CD4-positive, alpha-beta T cell treated with Interleukin-17A for 1 hour (primary cell): ENCODE data around the gene RALGPS1.
"Not testable (repeated sequence)": the region's sequence is repeated elsewhere in the genome, so short reads cannot be mapped to it uniquely, and the experiment has no call there.

ENCODE experiments used
- DNase-seq: peaks from one replicate; pipeline ENCODE4 v3.0.0-alpha.2; 2020

Gene RALGPS1

GRCh38 chr9:127163409-127163808, 248.8 kb downstream of the RALGPS1 start:
- DNase-seq = no peak

- no peak for DNase-seq
These were observed 250.5 kb downstream of the RALGPS1 start for GRCh38 chr9:127165116-127165515.

- no peak for DNase-seq
These were observed 251.5 kb downstream of the RALGPS1 start for GRCh38 chr9:127166111-127166510.

DNA sequence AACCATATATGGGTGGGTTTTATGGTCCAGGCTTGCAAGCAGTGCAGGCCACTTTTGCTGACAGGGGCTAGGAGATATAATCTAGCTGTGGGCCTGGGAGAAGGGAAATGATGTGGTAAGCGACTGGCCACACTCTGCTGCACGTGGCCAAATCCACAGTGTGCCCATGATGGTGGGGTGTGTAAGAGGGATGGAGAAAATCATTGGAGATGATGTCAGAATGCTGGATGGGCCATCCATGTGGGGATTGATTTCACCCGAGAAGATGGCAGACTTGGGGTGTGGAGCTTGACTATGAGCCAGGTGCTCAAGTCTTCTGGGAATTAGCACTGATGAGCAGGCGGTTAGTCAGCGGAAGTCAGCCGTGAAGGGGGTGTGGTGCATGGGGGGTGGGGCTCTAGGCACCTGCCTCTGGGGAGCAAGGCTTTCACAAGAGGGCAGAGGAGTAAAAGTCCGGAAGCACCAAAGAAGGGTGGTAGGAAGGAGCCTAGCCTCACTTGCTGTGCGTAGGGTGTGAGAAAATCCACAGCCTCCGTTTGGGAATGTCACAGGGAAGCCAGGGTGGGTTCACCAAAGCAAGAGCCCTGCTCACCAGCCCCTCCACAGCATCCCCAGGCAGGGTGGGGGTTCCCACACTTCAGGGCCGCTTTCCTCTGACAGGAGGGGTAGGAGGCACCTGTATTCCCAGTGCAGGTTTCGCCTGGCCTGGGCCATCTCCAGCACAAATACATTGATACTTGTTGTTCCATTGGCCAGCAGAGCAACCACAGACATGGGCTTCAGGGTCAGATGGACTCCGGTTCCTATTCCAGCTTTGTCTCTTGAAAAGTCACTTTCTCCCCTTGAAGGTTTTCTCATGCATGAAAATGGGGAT, 252.3 kb downstream of the RALGPS1 start:
- DNase-seq = no peak

DNA sequence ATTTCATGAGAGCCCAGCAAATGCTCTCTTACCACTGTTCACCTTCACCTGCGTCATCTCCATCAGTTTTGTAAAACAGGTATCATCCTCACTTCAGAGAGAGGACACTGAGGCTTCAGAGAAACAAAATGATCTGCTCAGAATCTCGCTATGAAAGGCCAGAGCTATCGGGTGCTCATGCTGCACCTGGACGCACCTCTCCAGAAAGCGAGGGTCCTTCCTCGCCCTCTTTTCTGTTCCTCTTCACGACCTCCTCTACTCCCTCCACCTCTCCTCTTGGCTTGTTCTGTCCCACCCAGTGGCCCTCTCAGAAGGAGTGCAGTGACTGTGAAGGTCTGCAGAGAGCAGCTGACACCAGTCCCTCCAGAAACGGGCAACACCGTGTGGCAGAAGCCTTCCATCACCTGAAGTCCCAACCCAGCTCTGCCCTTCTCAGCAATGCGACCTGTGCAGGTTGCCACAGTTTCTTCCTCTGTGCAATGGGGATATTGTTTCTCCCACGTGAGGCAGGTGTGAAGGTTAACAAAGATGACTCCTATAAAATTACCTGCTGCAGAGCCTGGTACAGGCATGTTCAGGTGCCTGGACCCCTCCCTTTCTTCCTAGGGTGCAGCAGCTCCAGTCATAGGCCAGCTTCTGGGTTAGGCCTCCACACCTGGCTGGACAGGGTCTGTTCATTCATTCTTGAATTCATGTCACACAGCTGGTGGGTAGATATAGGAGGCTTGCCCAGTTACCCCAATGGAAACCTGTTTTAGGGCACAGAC, 253.2 kb downstream of the RALGPS1 start:
- no peak for DNase-seq

GRCh38 chr9:127168756-127169574, 254.4 kb downstream of the RALGPS1 start:
- no peak for DNase-seq

DNA sequence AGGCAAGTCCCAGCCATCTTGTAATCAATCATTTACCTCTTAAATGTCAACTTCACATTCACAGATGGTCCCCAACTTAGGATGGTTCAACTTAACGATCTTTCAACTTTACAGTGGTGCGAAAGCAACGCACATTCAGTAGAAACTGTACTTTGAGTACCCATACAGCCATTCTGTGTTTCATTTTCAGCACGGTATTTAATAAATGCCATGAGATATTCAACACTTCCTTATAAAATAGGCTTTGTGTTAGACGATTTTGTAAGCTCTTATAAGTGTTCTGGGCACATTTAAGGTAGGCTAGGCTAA, 254.9 kb downstream of the RALGPS1 start:
- no peak for DNase-seq

DNA sequence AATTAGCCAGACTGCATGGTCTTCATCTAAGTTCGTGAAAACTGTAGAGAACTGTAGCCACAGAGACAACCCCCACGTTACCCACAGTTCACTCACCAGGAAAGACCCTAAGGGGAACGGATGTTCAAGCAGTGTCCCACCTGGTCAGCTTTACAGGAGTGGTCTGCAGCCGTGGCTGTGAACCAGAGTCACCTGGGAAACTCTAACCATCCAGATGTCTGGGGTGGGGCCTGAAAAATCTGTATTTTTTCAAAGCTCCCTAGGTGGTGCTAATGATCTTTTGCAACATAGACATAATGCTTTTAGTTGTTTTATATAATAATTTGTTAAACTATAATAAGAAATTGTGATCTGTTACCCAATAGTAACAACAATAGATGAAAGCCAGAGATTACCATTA, 255.5 kb downstream of the RALGPS1 start:
- no peak for DNase-seq

DNA sequence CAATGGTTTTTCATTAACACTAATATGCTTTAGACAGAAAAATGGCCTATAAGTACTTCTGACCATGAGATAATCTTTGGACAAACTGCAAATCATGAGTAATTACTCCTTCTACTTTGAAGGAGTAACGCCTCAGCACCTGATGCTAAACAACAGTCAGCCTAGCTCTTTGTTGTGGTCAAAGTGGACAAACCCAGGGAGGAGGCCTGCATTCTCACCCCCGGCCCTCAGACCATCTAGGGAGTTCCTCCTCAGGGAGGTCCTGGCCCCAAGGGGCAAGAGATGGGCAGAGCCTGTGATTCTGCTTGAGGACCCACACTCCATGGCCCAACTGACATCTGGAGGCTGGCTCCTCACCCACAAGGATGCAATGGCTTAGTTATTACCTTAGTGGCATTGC, 256.1 kb downstream of the RALGPS1 start:
- DNase-seq = no peak

GRCh38 chr9:127171348-127171747, 256.8 kb downstream of the RALGPS1 start:
- DNase-seq = not testable (repeated sequence)

DNA sequence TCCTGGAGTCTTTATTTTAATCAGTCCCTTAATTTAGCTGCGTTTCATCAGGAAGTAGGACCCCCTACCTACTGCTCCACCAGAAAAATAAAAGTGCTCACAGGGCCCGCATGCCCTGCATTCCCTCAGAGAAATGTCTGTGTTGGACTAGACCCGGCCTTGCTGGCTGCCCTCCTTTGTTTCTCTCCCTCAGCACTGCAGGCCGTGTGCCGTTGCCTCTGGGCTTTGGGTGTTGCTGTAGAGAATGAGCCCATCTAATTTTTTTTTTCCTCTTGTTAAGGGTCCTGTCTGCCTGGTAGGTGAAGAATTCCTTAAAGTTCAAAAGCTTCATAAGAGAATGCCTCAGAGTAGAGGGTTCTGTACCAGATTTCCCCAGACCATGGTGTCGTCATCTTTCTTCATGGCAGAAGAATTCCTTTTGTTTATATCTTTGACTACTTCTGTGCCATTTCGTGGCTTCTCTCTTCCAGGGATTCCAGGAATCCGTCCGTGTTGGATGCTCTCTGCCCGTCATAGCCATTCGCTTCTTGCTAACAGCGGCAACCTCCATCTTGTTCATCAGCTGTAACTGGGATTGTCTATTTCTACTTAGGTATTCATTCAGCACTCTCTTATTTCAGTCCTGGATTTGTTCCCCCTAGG, 257.6 kb downstream of the RALGPS1 start:
- DNase-seq = no peak

- DNase-seq = no peak
These were observed 258.5 kb downstream of the RALGPS1 start for GRCh38 chr9:127173063-127173462.

- no peak for DNase-seq
These were observed 260.1 kb downstream of the RALGPS1 start for GRCh38 chr9:127174386-127175318.

GRCh38 chr9:127175319-127175715, 260.7 kb downstream of the RALGPS1 start:
- no peak for DNase-seq

GRCh38 chr9:127175764-127176163, 261.2 kb downstream of the RALGPS1 start:
- DNase-seq = no peak

GRCh38 chr9:127176631-127177030, 262.0 kb downstream of the RALGPS1 start:
- no peak for DNase-seq

DNA sequence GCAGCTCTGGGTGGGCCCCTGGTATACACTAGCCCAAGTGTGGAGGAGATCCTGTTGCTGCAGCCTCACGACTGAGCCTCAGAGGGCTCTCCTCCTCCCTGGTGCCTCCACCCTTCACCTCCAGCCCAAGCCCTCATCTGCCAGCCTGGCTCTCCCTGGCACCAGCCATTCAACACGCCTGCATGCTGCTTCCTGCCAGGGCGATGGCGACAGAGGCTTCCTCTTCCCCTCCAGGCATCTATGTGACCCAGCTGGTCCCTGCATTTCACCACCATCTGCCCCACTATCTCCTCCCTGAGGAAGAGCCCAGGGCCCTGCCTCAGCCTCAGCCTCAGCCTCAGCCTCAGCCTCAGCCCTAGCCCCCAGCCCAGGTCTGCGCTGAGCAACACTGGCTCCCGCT, 262.6 kb downstream of the RALGPS1 start:
- DNase-seq = no peak

GRCh38 chr9:127177665-127178265, 263.2 kb downstream of the RALGPS1 start:
- no peak for DNase-seq

GRCh38 chr9:127178686-127179632, 264.4 kb downstream of the RALGPS1 start:
- DNase-seq = no peak
